GM18505 (cell line): ENCODE data around the gene FOXK1.

Experiments used
- ATAC-seq: cut with Tn5 transposase; IDR thresholded peaks from one replicate; pipeline ENCODE4 v1.9.1; 2021; ENCODE audit not compliant: unreplicated experiment
- POLR2A ChIP-seq: IDR thresholded peaks from 4 replicates; pipeline ENCODE4 v1.6.1; 2011; ENCODE audit warnings: borderline replicate concordance; ENCODE audit not compliant: insufficient read depth, insufficient read length; ENCODE audit errors: extremely low read depth

The FOXK1 gene

DNA sequence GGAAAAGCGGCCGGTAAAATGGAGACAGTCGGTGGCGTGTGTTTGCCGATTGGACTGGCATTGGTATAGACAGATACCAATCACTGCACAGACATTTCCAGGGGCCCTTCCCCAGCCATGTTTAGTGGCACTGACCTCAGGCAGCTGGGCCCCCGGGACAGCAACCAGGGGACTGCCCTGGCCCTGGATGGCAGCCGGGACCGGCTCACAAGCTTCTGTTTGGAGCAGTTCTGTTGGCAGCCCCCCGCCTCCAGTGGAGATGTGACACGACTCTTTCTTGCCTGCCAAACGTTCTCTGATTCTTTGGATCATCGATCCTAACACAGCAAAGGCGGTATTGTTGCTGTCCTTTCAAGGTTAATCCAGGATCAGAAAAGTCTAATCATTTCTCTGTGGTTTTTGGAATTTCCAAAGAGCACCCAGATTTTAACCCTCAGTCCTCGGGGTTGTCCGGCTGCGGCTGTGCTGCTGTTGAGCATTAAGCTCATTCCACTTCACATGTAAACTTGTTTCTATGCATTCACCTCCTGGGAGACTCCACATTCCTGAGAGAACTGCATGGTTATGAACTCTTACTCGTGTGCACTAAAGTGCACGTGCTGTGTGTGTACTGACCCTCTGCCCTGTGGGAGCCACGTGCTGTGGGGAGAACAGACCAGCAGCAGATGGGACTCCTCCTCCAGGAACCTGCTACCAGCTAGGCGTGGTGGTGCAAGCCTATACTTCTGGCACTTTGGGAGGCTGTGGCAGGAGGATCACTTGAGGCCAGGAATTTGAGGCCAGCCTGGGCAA is 46.0 kb downstream of the FOXK1 start:
- TF ChIP-seq POLR2A = no peak
- no peak for ATAC-seq

DNA sequence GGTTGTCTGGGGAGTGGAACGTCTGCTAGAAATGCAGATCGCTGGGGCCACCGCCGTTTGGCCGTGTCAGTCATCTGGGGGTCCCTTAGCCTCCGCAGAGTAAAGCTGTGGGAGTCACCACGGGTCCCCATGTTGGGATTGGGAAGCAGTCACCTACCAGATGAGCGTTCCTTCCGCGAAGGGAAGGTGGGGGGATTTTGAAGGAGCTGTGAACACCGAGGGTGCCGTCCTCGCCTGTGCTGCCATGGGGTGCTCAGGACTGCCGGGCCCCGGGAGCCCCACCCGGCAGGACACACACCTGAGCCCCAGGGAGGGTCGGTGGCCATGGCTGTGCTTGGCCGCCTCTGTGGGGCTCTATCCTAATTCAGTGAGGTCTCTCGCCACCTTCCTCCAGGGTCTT is 47.2 kb downstream of the FOXK1 start:
- TF ChIP-seq POLR2A = no peak
- ATAC-seq = no peak

DNA sequence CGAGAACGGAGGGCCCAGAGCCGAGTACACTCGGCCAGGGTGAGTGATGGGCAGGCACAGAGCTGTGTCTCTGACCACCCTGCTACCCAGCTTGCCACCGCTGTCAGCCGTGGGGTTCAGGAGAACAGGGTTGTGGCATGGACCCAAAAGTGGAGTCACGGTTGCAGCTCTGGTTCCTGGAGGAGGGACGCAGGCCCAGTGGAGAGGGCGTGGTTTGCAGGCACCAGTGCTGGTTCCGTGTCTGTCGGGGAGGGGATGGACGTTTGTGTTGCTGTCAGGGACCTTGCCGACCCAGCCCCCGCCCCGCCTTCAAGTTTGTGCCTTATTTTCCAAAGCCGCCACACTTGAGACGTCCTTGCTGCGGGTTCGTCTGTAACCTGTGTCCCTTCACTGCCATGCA is 48.2 kb downstream of the FOXK1 start:
- no peak for ATAC-seq
- TF ChIP-seq POLR2A = no peak

DNA sequence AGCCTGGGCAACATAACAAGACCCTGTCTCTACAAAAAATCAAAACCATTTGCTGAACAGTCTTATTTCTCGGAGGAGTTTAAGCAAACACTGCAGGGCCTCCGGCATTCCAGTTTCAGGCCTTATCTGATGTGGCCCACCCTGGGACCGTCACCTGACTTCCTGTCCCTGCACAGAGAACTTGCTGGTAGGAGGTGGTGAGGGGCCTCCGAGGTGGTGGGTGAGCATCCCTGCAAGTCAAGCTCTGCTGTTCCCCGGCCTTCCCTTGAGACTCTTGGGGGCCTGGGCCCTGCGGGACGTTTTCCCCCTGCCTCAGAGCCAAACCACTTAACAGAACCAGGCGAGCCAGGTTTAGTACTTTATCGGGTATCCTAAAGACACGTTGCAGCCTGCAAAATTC is 48.9 kb downstream of the FOXK1 start:
- no peak for TF ChIP-seq POLR2A
- no peak for ATAC-seq

DNA sequence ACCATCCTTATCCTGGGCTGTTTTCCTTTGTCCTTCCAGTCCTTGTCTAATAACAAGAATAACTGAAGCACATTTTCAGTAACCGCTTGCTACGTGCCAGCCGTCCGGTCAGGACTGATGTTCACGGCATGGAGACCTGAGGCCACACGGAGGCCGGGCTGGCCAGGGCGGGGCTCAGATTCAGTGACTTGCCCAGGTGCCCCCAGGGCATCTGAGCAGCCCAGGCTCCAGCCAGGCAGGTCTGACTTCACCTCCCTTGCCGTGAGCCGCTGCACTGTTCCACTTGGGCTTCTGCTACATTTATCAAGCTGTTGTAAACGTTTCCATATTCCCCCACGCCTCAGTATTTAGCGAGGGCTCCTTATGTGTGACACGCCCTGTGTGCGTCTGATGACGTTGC is 49.7 kb downstream of the FOXK1 start:
- no peak for ATAC-seq
- no peak for TF ChIP-seq POLR2A

DNA sequence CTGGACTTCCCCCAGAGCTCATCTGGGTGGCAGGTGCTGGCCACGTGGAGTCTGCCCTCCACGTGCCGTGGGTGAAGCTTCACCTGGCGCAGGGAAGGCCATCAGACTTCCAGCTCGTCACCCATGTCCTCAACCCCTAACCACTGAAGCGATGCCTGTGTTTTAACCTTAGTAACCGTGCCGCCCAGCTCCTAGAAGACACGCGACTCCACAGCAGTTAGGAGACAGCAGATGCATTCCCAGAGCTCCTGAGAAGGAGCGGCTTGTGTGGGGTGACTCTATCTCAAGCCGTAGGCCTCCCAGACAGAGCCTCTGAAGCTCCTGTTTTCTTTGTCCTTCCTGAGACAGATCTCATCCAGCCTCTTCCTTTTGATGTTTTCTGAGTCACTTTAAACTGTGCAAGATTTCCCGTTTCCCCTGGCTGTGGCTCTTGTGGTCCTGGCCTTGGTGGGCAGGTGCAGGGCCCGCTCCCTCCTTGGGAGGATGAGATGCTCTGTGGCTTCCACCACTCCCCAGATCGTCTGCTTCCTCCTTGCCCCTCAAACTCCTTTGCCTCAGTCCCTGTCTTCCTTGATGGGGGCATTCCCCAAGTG is 51.9 kb downstream of the FOXK1 start:
- no peak for TF ChIP-seq POLR2A
- ATAC-seq = no peak

DNA sequence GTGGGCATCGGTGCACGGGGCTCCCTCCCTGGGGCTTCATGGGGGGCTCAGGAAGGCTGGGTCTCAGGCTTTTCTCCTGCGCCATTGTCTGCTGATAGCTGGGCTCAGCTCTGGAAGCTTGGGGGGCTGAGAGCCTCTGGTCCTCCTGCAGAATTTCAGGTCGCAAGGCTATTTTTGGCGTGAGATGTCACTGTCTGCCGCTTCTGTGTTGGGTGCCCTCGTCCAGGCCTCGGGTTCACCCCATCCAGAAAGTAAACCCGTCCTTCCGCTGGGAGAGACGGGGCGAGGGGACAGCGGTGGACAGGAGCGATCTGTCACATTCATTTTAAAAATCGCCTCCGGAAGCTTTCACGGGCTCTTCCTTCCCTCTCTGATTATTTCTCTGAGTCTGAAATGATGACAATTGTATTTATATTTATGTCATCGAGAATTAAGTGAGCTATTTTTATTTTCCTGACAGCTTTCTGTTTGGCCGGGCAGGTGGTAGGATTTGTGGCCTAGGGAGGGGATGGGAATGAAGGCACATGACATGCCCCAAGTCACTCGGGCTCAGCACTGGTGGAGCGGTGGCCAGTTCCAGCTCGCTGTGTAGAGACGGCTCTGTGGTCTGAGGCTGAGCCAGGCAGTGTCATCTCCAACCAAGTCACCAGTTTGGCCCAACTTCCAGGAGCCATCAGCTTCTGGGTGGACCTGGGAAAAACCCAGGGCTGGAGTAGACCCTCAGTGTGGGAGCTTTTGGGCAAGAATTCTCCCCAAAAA is 52.7 kb downstream of the FOXK1 start:
- ATAC-seq = no peak

DNA sequence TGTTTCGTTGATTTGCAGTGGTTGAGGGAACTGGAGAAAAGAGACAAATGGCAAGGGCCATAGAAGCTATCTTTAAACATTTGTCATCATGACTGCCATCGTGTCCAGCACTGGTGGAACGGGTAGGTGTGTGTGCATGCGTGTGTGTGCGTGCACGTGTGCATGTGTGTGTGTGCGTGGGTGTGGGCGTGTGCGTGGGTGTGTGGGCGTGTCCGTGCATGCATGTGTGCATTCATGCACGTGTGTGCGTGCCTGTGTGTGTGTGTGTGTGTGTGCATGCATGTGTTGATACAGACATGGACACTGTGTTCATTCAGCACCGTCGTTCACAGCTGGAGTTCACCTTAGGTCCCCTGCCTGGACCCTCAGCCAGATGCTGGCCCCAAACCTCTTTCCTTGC is 55.2 kb downstream of the FOXK1 start:
- ATAC-seq = no peak
- no peak for TF ChIP-seq POLR2A

More for the DNA sequence above, 52.7 kb downstream of the FOXK1 start:
- TF ChIP-seq POLR2A = no peak

DNA sequence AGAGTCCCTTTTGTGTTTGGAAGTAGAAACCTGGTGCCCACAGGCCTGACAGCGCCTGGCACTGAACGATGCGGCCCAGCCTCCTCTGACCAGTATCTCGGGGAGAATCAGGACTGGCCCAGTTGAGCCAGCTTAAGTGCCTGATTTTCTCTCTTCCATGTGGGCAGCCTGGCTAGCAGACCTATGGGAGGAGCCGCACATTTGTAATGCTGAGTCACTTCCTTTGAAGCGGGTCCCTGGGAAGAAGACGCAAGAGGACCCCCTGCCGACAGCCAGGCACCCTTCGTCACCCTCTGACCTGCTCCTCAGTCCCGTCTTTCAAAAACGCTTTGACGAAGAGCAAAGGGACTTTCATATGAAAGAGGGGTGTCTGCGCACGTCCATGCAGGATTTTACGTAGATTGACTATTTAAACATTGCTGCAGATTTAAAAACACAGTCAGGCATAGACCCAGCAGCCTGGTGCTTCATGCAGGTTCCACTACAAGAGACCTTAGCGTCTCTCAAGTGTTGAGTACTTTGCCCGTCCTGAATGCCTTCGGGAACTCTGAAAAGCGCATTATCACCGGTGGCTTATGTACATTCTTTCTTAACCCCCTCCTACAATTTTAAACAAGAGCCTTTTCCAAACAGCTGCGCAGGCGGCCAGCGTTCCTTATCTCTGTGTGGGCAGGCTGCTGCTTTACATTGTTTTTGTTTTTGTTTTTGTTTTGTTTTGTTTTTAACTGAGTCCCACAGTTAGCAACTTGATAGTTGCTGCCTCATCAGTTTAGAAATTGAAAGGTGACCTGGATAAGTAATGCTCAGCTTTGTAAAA is 56.8 kb downstream of the FOXK1 start:
- ATAC-seq = no peak
- TF ChIP-seq POLR2A = no peak

DNA sequence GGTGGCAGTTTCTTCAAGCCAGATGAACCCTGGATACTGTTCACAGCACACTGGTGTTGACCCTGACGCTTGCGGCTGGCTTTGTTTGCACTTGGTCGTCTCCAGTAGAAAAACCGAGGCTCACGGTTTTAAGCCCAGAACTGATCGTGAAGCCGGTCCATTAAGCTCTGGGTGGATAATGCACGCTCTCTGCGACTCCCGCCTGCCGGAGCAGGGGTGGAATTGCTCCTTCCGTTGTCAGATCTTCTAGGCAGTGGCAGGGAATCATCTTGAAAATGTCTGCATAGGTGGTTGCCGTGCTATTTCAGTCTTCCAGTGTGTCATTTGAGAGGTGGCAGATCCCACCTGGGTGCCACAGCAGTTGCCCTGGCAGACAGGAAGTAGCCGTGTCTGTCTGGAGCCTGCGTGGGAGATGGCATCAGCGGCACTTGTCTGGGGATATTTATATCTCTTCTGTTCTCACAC is 57.5 kb downstream of the FOXK1 start:
- no peak for TF ChIP-seq POLR2A
- ATAC-seq = no peak

DNA sequence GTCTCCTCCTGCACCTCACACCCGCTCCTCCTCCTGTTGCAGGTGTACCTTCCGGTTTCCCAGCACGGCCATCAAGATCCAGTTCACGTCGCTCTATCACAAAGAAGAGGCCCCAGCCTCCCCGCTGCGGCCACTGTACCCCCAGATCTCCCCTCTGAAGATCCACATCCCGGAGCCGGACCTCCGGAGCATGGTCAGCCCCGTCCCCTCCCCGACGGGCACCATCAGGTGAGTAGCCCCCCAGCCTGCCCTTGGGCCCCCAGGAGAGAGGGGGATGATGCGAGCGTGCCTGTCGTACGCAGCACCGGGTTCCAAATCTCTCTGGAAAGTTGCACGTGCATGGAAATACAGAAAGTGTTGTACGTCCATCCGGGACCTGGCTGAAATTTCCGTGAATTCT is 58.7 kb downstream of the FOXK1 start:
- ATAC-seq = no peak
- no peak for TF ChIP-seq POLR2A

DNA sequence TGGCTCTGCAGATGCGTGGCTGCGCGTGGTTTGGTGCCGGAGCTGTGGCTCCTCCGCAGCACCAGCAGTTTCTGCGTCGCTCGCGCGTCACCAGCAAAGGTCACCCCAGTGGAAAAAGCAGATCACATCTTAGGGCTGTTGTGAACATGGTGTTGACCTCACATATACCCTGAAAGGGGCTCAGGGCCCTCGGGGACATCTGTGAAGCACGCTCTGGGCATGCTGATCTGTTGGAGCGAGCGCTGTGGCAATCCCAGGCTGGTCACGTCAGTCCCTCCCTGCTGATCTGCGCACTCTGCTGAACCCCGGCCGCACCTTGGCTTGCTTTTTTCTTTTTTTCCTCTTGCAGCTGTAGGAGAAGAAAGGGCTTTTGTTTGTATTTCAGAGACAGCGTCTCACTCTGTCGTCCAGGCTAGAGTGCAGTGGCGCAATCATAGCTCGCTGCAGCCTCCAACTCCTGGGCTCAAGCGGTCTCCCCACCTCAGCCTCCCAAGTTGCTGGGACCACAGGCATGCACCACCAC is 60.0 kb downstream of the FOXK1 start:
- no peak for ATAC-seq
- no peak for TF ChIP-seq POLR2A

DNA sequence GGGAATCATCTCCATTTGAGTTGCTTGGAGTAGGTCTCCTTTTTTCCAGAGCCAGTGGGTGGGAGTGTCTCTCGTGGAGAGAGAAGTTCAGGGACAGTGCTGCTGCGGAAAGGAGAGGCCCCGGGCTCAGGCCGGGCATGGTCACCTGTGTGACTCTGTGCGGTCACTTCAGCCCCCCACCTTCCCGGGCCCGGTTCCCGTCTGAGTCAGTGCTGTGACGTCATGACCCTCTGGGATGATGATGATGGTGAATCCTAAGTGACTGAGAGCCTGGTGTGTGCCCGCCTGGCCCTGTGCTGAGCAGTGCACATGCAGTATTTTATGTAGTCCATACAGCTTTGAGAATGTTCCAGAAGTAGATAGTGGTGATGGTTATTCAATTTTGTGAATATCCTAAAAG is 60.8 kb downstream of the FOXK1 start:
- no peak for TF ChIP-seq POLR2A
- no peak for ATAC-seq
